Peyer's patch (tissue), 4 donors: ENCODE measurements around the gene S100A10. TPM values are rescaled to one million over a fixed set of nuclear protein-coding genes. Genes with fewer than 3 reads are reported as not detected.

Source experiments
- DNase-seq, 3 donors: peaks; one replicate each; pipeline ENCODE4 v3.0.0-alpha.2; 2017 to 2019
- H3K27ac ChIP-seq, 4 donors: fragments of 200-600 bp; sonication (generic); one replicate each; pipeline ENCODE4 v1.5.1; 2016 to 2019
- H3K27me3 ChIP-seq, 2 donors: fragments of 200-600 bp; sonication (generic); one replicate each; pipeline ENCODE4 v1.5.1; 2019
- H3K36me3 ChIP-seq, 3 donors: fragments of 200-600 bp; sonication (generic); one replicate each; pipeline ENCODE4 v1.5.1; 2016 to 2019
- H3K4me1 ChIP-seq, 4 donors: fragments of 200-600 bp; sonication (generic); one replicate each; pipeline ENCODE4 v1.5.1; 2016 to 2019
- H3K4me3 ChIP-seq, 4 donors: fragments of 200-600 bp; sonication (generic); 1 replicate in 3 of 4; 2 replicates in 1 of 4; pipeline ENCODE4 v1.5.1; 2016 to 2019; ENCODE audit warnings: mild to moderate bottlenecking in 1 of 4
- H3K9me3 ChIP-seq, 4 donors: fragments of 200-600 bp; sonication (generic); one replicate each; pipeline ENCODE4 v1.5.1; 2016 to 2019; ENCODE audit warnings: mild to moderate bottlenecking in 1 of 4
- CTCF ChIP-seq, 6 experiments: fragments of 450-650 bp in 4 of 6; fragments of 200-600 bp in 2 of 6; sonication (generic) in 1 of 6; IDR thresholded peaks; one replicate each; pipeline ENCODE4 v1.5.1; 2017 to 2019; ENCODE audit warnings: antibody characterized with exemption in 6 of 6, mild to moderate bottlenecking in 3 of 6, moderate library complexity in 1 of 6
- POLR2A ChIP-seq, 2 donors: fragments of 450-650 bp; IDR thresholded peaks; one replicate each; pipeline ENCODE4 v1.5.1; 2017; ENCODE audit warnings: antibody characterized with exemption in 2 of 2, mild to moderate bottlenecking in 2 of 2, moderate library complexity in 2 of 2
- total RNA-seq, 4 donors: library from RNA; depleted of rRNA; stranded (reverse); fragments of >200 nt; gene quantifications; one replicate each; pipeline ENCODE4 v1.1.0, GENCODE V29; 2016

The S100A10 gene
- total RNA-seq, 4 donors from 2014 or later, result 90.0 to 223 (median 154) TPM

- Histone ChIP-seq H3K9me3 (no peaks in the 10 kb centered on the region), H3K36me3 (no peaks in the 10 kb centered on the region), H3K4me3 (no peak overlapping the region), H3K4me1 (peaks cover 0 to 49% (median 5%) of the 10 kb centered on the region in 4 donors), H3K27ac (peak overlapping the region; percentile 7 to 71 (median 61)), H3K27me3 (no peaks in the 10 kb centered on the region)
- no peak for DNase-seq
- TF ChIP-seq POLR2A (IDR thresholded peaks at IDR 0.05), result no peak
- no peak for TF ChIP-seq CTCF (IDR thresholded peaks at IDR 0.05)
Observed at GRCh38 chr1:151944126-151944856, 49.4 kb downstream of the S100A10 start.

GRCh38 chr1:151943591-151943990 lies 50.1 kb downstream of the S100A10 start:
- no peak for DNase-seq
- Histone ChIP-seq H3K9me3 (no peaks in the 10 kb centered on the region), H3K27me3 (no peaks in the 10 kb centered on the region), H3K4me3 (no peak overlapping the region), H3K4me1 (peaks cover 0 to 49% (median 5%) of the 10 kb centered on the region in 4 donors), H3K27ac (no peak overlapping the region), H3K36me3 (no peaks in the 10 kb centered on the region)
- TF ChIP-seq CTCF (IDR thresholded peaks at IDR 0.05) (no peak), POLR2A (IDR thresholded peaks at IDR 0.05) (no peak)

GRCh38 chr1:151942882-151943281 lies 50.8 kb downstream of the S100A10 start:
- peaks cover 0 to 49% (median 5%) of the 10 kb centered on the region in 4 donors for H3K4me1 ChIP-seq
- no peaks in the 10 kb centered on the region for H3K27me3 ChIP-seq
- no peaks in the 10 kb centered on the region for H3K36me3 ChIP-seq
- no peak for DNase-seq
- H3K9me3 ChIP-seq, result no peaks in the 10 kb centered on the region
- no peak for TF ChIP-seq POLR2A (IDR thresholded peaks at IDR 0.05)
- TF ChIP-seq CTCF (IDR thresholded peaks at IDR 0.05), result no peak
- H3K27ac ChIP-seq, result peak overlapping the region in 1 of 4 donors; percentile 60
- no peak overlapping the region for H3K4me3 ChIP-seq

GRCh38 chr1:151940541-151940940 lies 53.1 kb downstream of the S100A10 start:
- DNase-seq, result no peak
- no peaks in the 10 kb centered on the region for H3K27me3 ChIP-seq
- no peak for TF ChIP-seq CTCF (IDR thresholded peaks at IDR 0.05)
- TF ChIP-seq POLR2A (IDR thresholded peaks at IDR 0.05), result no peak
- peaks cover 0 to 41% (median 3%) of the 10 kb centered on the region in 4 donors for H3K4me1 ChIP-seq
- H3K27ac ChIP-seq, result peak overlapping the region in 2 of 4 donors; percentile 29 to 60
- H3K36me3 ChIP-seq, result no peaks in the 10 kb centered on the region
- H3K4me3 ChIP-seq, result no peak overlapping the region
- no peaks in the 10 kb centered on the region for H3K9me3 ChIP-seq

- Histone ChIP-seq H3K27me3 (no peaks in the 10 kb centered on the region), H3K9me3 (no peaks in the 10 kb centered on the region), H3K4me3 (no peak overlapping the region), H3K27ac (no peak overlapping the region), H3K4me1 (peaks cover 0 to 41% (median 0%) of the 10 kb centered on the region in 4 donors), H3K36me3 (no peaks in the 10 kb centered on the region)
- no peak for DNase-seq
- TF ChIP-seq POLR2A (IDR thresholded peaks at IDR 0.05) (no peak), CTCF (IDR thresholded peaks at IDR 0.05) (no peak)
Observed at GRCh38 chr1:151939779-151940178, 53.9 kb downstream of the S100A10 start.
